ENCODE results near the gene ATP5MG.
A peak's percentile ranks its signal among the peaks of the same experiment; 100 is the strongest.

The ATP5MG gene

GRCh38 chr11:118430956-118431355, 29.6 kb downstream of the ATP5MG start:
- Histone ChIP-seq H3K27ac (ENCODE audit: low read length) (no peak overlapping the region), H3K4me1 (ENCODE audit: control insufficient read depth, insufficient read depth, low read length) (no peaks in the 10 kb centered on the region), H3K9me3 (ENCODE audit: control insufficient read depth, insufficient read depth, low read length) (no peaks in the 10 kb centered on the region), H3K36me3 (ENCODE audit: control insufficient read depth, insufficient read depth, low read length) (no peaks in the 10 kb centered on the region), H3K27me3 (ENCODE audit: control insufficient read depth, insufficient read depth, low read length) (no peaks in the 10 kb centered on the region), H3K4me3 (ENCODE audit: low read length) (no peak overlapping the region)
- DNase-seq (ENCODE audit: low read depth, low spot score), result no peak
- no CpG with 5 or more reads among the region's 2 CpGs for WGBS (ENCODE audit: insufficient coverage, insufficient read length)

- WGBS (ENCODE audit: insufficient coverage, insufficient read length), result no CpG with 5 or more reads among the region's 9 CpGs
- Histone ChIP-seq H3K9me3 (ENCODE audit: control insufficient read depth, insufficient read depth, low read length) (no peaks in the 10 kb centered on the region), H3K36me3 (ENCODE audit: control insufficient read depth, insufficient read depth, low read length) (no peaks in the 10 kb centered on the region), H3K27ac (ENCODE audit: low read length) (no peak overlapping the region), H3K27me3 (ENCODE audit: control insufficient read depth, insufficient read depth, low read length) (no peaks in the 10 kb centered on the region), H3K4me3 (ENCODE audit: low read length) (peak overlapping the region; percentile 66; the same call in 1 of the 2 replicates), H3K4me1 (ENCODE audit: control insufficient read depth, insufficient read depth, low read length) (no peaks in the 10 kb centered on the region)
- no peak for DNase-seq (ENCODE audit: low read depth, low spot score)
These were observed 32.7 kb downstream of the ATP5MG start for GRCh38 chr11:118434123-118434552.

GRCh38 chr11:118434553-118435289, 33.3 kb downstream of the ATP5MG start:
- H3K4me1 ChIP-seq (ENCODE audit: control insufficient read depth, insufficient read depth, low read length), result no peaks in the 10 kb centered on the region
- peak overlapping the region; percentile 66; the same call in 1 of the 2 replicates for H3K4me3 ChIP-seq (ENCODE audit: low read length)
- DNase-seq (ENCODE audit: low read depth, low spot score), result no peak
- H3K36me3 ChIP-seq (ENCODE audit: control insufficient read depth, insufficient read depth, low read length), result no peaks in the 10 kb centered on the region
- no CpG with 5 or more reads among the region's 39 CpGs for WGBS (ENCODE audit: insufficient coverage, insufficient read length)
- H3K9me3 ChIP-seq (ENCODE audit: control insufficient read depth, insufficient read depth, low read length), result no peaks in the 10 kb centered on the region
- no peaks in the 10 kb centered on the region for H3K27me3 ChIP-seq (ENCODE audit: control insufficient read depth, insufficient read depth, low read length)
- no peak overlapping the region for H3K27ac ChIP-seq (ENCODE audit: low read length)

- WGBS (ENCODE audit: insufficient coverage, insufficient read length), result no CpG with 5 or more reads among the region's 34 CpGs
- H3K36me3 ChIP-seq (ENCODE audit: control insufficient read depth, insufficient read depth, low read length), result no peaks in the 10 kb centered on the region
- no peaks in the 10 kb centered on the region for H3K9me3 ChIP-seq (ENCODE audit: control insufficient read depth, insufficient read depth, low read length)
- H3K4me1 ChIP-seq (ENCODE audit: control insufficient read depth, insufficient read depth, low read length), result no peaks in the 10 kb centered on the region
- peak; percentile 76 for DNase-seq (ENCODE audit: low read depth, low spot score)
- peak overlapping the region; percentile 66; the same call in 1 of the 2 replicates for H3K4me3 ChIP-seq (ENCODE audit: low read length)
- H3K27me3 ChIP-seq (ENCODE audit: control insufficient read depth, insufficient read depth, low read length), result no peaks in the 10 kb centered on the region
- peak overlapping the region; percentile 14 for H3K27ac ChIP-seq (ENCODE audit: low read length)
These were observed 34.0 kb downstream of the ATP5MG start for GRCh38 chr11:118435290-118435892.

GRCh38 chr11:118435893-118436624, 34.7 kb downstream of the ATP5MG start, which contains the start of gene KMT2A:
Gene KMT2A, plus strand, starts transcription at chr11:118436492. Its CDS starts 21 bp downstream, at chr11:118436513.
- Histone ChIP-seq H3K27ac (ENCODE audit: low read length) (peak within 1 kb of the TSS; percentile 14), H3K4me1 (ENCODE audit: control insufficient read depth, insufficient read depth, low read length) (no peaks in the 10 kb centered on the region), H3K27me3 (ENCODE audit: control insufficient read depth, insufficient read depth, low read length) (no peaks in the 10 kb centered on the region), H3K36me3 (ENCODE audit: control insufficient read depth, insufficient read depth, low read length) (no peaks in the 10 kb centered on the region), H3K9me3 (ENCODE audit: control insufficient read depth, insufficient read depth, low read length) (no peaks in the 10 kb centered on the region), H3K4me3 (ENCODE audit: low read length) (peak within 1 kb of the TSS; percentile 99)
- WGBS (ENCODE audit: insufficient coverage, insufficient read length), result no CpG with 5 or more reads among the region's 83 CpGs
- peak; percentile 79 for DNase-seq (ENCODE audit: low read depth, low spot score)

GRCh38 chr11:118436639-118437207, 35.3 kb downstream of the ATP5MG start:
- Histone ChIP-seq H3K36me3 (ENCODE audit: control insufficient read depth, insufficient read depth, low read length) (no peaks in the 10 kb centered on the region), H3K9me3 (ENCODE audit: control insufficient read depth, insufficient read depth, low read length) (no peaks in the 10 kb centered on the region), H3K27me3 (ENCODE audit: control insufficient read depth, insufficient read depth, low read length) (no peaks in the 10 kb centered on the region), H3K4me3 (ENCODE audit: low read length) (peak overlapping the region; percentile 99), H3K27ac (ENCODE audit: low read length) (no peak overlapping the region), H3K4me1 (ENCODE audit: control insufficient read depth, insufficient read depth, low read length) (no peaks in the 10 kb centered on the region)
- DNase-seq (ENCODE audit: low read depth, low spot score), result no peak
- WGBS (ENCODE audit: insufficient coverage, insufficient read length), result no CpG with 5 or more reads among the region's 55 CpGs

GRCh38 chr11:118437208-118438125, 36.1 kb downstream of the ATP5MG start:
- no peak for DNase-seq (ENCODE audit: low read depth, low spot score)
- H3K27me3 ChIP-seq (ENCODE audit: control insufficient read depth, insufficient read depth, low read length), result no peaks in the 10 kb centered on the region
- WGBS (ENCODE audit: insufficient coverage, insufficient read length), result no CpG with 5 or more reads among the region's 28 CpGs
- H3K9me3 ChIP-seq (ENCODE audit: control insufficient read depth, insufficient read depth, low read length), result no peaks in the 10 kb centered on the region
- H3K36me3 ChIP-seq (ENCODE audit: control insufficient read depth, insufficient read depth, low read length), result no peaks in the 10 kb centered on the region
- H3K27ac ChIP-seq (ENCODE audit: low read length), result no peak overlapping the region
- H3K4me1 ChIP-seq (ENCODE audit: control insufficient read depth, insufficient read depth, low read length), result no peaks in the 10 kb centered on the region
- H3K4me3 ChIP-seq (ENCODE audit: low read length), result peak overlapping the region; percentile 99

- WGBS (ENCODE audit: insufficient coverage, insufficient read length), result no CpG with 5 or more reads among the region's 14 CpGs
- Histone ChIP-seq H3K27me3 (ENCODE audit: control insufficient read depth, insufficient read depth, low read length) (no peaks in the 10 kb centered on the region), H3K4me1 (ENCODE audit: control insufficient read depth, insufficient read depth, low read length) (no peaks in the 10 kb centered on the region), H3K27ac (ENCODE audit: low read length) (no peak overlapping the region), H3K36me3 (ENCODE audit: control insufficient read depth, insufficient read depth, low read length) (no peaks in the 10 kb centered on the region), H3K9me3 (ENCODE audit: control insufficient read depth, insufficient read depth, low read length) (no peaks in the 10 kb centered on the region), H3K4me3 (ENCODE audit: low read length) (peak overlapping the region; percentile 99; the same call in 1 of the 2 replicates)
- DNase-seq (ENCODE audit: low read depth, low spot score), result no peak
These were observed 37.0 kb downstream of the ATP5MG start for GRCh38 chr11:118438314-118438931.

GRCh38 chr11:118439646-118440045, 38.2 kb downstream of the ATP5MG start:
- no peaks in the 10 kb centered on the region for H3K36me3 ChIP-seq (ENCODE audit: control insufficient read depth, insufficient read depth, low read length)
- H3K4me1 ChIP-seq (ENCODE audit: control insufficient read depth, insufficient read depth, low read length), result no peaks in the 10 kb centered on the region

More at GRCh38 chr11:118439646-118440045, 38.2 kb downstream of the ATP5MG start:
- Histone ChIP-seq H3K27ac (ENCODE audit: low read length) (no peak overlapping the region), H3K9me3 (ENCODE audit: control insufficient read depth, insufficient read depth, low read length) (no peaks in the 10 kb centered on the region), H3K27me3 (ENCODE audit: control insufficient read depth, insufficient read depth, low read length) (no peaks in the 10 kb centered on the region), H3K4me3 (ENCODE audit: low read length) (no peak overlapping the region)
- no peak for DNase-seq (ENCODE audit: low read depth, low spot score)
